GM21390 (cell line): ENCODE data around the gene LSM2.
"Not testable (repeated sequence)": the region's sequence is repeated elsewhere in the genome, so short reads cannot be mapped to it uniquely, and the experiment has no call there.

Source experiments
- ATAC-seq: cut with Tn5 transposase; IDR thresholded peaks from one replicate; pipeline ENCODE4 v1.9.1; 2021; ENCODE audit not compliant: unreplicated experiment

Gene LSM2

DNA sequence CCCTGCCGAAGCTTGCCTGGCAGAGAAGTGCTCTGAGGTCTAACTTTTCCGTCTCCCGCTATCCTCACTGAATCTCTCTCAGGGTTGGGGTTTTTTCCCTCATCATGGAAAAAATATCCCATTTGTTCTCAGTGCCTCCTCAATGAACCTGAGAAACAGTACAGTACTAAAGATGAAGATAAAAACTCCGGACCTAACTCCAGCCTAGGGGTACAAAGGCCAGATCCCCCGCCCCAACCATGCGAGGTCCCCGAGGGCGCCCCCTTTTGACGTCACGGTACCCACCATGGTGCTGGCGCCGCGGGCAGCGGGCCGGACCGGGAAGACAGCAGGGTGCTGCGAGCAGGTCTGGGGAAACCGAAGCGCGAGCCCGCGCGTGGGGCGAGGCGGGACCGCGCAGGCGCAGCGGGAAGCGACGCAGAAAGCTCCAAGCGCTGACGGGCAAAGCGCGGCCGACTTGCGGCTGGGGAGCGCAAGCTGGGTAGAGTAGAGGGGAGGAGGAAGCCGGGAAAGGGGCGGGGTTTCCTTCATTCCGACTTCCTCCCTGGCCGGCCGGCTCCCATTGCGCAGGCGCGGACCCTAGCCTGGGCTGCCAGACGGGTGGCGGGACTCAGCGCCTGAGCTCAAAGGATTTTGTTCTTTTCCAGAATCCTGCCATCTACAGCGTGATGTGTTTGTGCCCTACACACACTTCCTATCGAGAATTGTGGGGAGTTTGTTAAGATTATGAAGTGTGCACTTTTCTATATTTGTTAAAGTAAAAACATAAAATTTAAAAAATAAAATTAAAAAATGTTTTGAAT, at the start of gene LSM2:
Gene LSM2, minus strand, starts transcription at position 497 of the 803 bp plus-strand sequence. Its CDS starts 209 bp downstream, at position 288.
- peak; percentile 84 for ATAC-seq

DNA sequence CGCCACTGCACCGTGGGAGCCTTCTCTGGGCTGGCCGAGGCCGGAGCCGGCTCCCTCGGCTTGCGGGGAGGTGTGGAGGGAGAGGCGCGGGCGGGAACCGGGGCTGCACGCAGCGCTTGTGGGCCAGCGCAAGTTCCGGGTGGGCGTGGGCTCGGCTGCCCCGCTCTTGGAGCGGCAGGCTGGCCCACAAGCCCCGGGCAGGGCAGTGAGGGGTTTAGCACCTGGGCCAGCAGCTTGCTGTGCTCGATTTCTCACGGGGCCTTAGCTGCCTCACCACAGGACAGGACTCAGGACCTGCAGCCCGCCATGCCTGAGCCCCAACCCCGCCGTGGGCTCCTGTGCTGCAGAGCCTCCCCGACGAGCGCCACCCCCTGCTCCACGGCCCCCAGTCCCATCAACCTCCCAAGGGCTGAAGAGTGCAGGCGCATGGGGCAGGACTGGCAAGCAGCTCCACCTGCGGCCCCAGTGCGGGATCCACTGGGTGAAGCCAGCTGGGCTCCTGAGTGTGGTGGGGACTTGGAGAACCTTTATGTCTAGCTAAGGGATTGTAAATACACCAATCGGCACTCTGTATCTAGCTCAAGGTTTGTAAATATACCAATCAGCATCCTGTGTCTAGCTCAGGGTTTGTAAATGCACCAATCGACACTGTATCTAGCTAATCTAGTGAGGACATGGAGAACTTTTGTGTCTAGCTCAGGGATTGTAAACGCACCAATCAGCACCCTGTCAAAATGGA, 45.4 kb upstream of the LSM2 start:
- ATAC-seq = not testable (repeated sequence)

DNA sequence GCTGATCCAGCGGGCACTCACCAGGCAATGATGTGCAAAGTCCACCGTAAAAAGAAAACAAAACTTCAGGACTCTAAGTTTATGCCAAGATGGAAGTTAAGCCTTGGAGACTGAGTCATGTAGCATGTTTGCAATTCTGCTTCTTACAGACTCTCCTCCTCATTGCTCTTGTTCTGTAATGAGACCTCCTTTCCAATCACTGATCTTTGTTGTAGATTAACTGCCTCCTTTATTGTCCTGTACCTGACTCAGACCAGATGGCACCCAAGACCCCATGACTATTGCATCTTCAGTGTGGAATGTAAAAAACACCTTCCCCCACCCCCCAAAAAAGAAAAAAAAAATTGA, 44.7 kb upstream of the LSM2 start:
- no peak for ATAC-seq

DNA sequence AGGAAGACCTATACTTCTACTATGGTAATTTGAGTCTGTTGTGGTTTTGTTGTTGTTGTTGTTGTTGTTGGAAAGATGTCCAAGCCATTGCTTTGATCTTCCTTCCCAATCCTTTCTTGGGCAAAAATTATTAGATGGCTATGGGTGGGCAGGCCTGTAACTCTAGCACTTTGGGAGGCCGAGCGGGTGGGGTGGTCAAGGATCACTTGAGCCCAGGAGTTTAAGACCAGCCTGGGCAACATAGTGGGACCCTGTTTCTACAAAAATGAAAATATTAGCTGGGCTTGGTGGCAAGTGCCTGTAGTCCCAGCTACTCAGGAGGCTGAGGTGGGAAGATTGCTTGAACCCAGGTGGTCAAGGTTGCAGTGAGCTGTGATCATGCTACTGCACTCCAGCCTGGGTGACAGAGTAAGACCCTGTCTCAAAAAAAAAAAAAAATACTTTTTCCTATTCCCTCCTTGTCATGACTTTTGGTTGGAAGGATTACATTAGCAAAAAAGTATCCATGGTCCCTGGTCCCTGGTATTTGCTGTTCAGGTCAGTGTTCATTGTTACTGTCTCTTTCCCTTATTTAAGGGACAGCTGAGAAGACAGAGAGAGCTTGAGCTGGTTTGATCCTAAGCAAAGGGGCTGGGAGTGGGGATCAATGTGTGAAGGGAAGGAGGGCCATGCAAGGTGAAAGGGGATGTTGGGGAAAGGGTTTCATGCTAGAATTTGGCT, 44.2 kb upstream of the LSM2 start:
- no peak for ATAC-seq

DNA sequence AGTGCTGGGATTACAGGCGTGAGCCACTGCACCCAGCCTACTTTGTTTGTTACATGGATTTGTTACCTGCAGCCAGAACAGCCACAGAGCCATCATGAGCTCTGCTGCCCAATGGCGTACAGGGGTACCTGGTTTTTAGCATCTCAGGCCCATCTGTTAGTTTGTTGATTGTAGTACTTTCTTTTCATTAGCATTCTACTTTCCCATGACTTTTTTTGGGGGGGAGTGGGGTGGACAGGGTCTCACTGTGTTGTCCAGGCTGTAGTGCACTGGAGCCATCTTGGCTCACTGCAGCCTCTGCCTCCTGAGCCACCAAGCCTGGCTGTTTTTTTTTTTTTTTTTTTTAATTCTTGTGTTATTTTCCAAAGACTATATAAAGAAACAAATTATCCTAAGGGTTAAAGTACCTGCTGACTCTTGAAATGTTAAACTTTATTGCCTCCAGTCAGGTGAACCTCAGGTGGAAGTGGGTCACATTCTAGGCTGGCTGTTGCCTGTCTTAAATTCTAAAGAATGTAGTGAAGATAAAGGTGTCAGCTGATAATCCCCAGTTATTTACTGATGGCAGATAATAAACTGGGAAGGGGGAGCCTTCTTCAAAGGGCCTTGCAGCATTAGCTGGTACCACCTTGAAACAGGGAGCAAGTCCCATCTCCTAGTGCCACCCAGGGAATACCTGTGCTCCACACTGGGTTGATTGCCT, 40.7 kb upstream of the LSM2 start:
- no peak for ATAC-seq

DNA sequence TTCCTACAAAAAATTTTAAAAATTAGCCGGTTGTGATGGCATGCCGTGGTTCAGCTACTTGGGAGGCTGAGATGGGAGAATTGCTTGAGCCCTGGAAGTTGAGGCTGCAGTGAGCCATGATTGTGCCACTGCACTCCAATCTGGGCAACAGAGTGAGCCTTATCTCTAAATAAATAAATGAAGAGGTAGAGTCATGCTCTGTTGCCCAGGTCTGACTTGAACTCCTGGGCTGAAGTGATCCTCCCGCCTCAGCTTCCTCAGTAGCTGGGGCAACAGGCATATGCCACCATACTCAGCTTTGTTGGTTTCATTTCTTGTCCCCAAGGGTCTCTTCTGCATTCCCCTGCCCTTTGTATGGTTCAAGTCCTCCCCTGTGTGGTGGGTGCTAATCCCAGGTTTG, 37.7 kb upstream of the LSM2 start:
- no peak for ATAC-seq

DNA sequence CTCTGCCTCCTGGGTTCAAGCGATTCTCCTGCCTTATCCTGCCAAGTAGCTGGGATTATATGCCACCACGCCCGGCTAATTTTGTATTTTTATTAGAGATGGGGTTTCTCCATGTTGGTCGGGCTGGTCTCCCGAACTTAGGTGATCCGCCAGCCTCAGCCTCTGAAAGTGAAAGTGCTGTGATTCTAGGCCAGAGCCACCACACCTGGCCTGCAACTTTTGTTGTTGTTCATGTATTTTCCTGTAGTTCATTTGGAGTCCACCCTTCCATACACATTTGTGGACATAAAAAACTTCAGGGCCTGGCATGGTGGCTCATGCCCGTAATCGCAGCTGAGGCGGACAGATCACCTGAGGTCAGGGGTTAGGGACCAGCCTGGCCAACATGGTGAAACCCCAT, 35.3 kb upstream of the LSM2 start:
- no peak for ATAC-seq

DNA sequence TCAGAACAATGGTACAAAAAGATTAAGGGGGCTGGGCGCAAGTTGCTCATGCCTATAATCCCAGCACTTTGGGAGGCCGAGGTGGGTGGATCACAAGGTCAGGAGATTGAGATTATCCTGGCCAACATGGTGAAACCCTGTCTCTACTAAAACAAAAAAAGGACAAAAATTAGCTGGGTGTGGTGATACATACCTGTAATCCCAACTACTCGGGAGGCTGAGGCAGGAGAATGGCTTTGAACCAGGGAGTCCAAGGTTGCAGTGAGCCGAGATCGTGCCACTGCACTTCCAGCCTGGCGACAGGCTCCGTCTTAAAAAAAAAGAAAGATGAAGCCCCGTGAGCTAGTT, 33.0 kb upstream of the LSM2 start:
- not testable (repeated sequence) for ATAC-seq

DNA sequence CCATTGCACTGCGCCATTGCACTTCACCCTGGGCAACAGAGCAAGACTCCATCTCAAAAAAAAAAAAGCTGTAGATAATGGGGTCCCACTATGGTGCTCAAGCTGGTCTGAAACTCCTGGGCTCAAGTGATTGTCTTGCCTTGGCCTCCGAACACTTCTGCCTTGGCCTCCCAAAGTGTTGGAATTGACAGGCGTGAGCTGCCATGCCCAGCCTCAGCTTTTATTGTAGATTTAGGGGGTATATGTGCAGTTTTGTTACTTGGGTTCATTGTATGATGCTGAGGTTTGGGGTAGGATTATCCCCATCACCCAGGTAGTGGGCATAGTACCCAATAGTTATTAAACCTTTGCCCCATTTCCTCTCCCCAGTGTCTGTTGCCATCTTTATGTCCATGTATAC, 32.2 kb upstream of the LSM2 start:
- ATAC-seq = no peak

DNA sequence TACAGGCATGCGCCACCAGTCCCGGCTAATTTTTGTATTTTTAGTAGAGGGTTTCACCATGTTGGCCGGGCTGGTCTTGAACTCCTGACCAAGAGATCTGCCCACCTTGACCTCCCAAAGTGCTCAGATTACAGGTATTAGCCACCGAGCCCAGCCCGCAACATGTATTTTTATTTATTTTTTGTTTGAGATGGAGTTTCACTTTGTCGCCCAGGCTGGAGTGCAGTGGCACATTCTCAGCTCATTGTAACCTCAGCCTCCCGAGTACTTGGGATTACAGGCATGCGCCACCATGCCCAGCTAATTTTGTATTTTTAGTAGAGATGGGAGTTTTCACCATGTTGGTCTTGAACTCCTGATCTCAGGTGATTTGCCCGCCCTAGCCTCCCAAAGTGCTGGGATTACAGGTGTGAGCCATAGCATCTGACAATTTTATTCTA, 31.4 kb upstream of the LSM2 start:
- not testable (repeated sequence) for ATAC-seq

DNA sequence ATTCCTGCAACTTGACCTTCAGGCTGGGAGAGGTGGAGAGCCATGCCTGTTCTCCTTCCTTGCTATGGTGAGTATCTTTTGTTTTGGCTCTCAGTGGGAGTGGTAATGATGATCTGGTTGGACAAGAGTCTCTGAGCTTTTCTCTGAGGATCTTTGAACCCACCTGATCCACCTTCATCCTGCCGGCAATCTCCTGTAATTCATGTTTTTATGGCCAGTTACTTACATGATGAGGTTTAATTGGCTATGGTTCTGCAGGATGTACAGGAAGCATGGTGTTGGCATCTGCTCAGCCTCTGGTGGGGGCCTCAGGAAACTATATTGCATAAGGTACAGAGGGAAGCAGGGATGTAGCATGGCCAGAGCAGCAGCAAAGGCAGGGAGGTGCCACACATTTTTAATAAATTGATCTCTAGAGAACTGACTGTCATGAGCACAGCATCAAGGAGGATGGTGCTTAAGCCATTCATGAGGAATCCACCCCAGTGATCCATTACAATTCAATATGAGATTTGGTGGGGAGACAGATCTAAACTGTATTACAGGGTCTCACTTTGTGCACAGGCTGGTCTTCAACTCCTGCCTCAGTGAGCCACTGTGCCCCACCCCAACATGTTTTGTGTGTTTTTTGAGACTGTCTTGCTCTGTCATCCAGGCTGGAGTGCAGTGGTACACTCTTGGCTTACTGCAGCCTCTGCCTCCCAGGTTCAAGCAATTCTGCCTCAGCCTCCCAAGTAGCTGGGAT, 30.8 kb upstream of the LSM2 start:
- ATAC-seq = no peak

DNA sequence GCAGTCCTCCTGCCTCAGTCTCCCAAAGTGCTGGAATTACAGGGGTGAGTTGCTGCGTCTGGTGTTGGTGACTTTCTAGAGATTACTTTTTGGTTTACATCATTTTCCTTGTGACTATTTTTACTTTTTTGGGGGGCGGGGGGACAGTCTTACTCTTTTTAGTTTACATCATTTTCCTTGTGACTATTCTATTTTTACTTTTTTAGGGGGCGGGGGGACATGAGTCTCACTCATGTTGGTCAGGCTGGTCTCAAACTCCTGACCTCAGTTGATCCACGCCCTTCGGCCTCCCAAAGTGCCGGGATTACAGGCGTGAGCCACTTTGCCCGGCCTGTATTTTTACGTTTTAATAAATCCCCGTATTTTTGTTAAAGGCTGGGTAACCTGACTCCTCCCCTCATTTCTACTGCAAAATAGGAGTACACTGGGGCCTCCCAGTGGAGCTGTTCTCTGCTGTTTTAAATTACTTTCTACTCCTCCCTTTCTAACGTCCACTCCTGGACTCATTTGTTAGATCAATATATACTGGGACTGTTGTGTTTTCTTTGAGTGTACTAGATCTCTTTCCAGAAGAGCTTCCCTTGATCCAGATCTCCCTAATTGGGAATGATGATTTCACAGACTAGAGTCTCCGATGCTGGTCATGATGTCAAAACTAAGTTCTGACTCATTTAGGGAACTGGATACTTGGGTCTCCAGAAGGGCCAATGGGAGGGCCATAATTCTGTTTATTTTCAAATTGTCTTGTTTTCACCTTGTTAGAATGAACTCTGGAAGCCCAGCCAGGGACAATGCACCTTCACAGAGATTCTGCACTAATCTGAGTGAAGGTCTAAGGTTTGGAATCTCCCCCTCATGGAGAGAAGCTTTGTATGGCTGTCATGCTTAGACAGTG, 30.0 kb upstream of the LSM2 start:
- ATAC-seq = no peak

DNA sequence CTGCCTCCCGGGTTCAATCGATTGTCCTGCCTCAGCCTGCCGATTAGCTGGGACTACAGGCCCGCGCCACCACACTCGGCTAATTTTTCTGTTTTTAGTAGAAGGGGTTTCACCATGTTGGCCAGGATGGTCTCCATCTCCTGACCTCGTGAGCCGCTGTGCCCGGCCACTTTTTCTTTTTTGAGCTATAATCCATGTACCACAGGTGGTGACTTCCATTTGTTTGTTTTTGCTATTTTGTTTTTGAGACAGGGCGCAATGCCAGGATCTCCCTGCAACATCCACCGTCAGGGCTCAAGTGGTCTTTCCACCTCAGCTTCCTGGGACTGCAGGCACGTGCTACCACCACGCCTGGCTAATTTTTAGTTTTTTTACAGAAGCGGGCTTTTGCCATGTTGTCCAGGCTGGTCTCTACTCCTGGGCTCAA, 29.3 kb upstream of the LSM2 start:
- ATAC-seq = no peak

DNA sequence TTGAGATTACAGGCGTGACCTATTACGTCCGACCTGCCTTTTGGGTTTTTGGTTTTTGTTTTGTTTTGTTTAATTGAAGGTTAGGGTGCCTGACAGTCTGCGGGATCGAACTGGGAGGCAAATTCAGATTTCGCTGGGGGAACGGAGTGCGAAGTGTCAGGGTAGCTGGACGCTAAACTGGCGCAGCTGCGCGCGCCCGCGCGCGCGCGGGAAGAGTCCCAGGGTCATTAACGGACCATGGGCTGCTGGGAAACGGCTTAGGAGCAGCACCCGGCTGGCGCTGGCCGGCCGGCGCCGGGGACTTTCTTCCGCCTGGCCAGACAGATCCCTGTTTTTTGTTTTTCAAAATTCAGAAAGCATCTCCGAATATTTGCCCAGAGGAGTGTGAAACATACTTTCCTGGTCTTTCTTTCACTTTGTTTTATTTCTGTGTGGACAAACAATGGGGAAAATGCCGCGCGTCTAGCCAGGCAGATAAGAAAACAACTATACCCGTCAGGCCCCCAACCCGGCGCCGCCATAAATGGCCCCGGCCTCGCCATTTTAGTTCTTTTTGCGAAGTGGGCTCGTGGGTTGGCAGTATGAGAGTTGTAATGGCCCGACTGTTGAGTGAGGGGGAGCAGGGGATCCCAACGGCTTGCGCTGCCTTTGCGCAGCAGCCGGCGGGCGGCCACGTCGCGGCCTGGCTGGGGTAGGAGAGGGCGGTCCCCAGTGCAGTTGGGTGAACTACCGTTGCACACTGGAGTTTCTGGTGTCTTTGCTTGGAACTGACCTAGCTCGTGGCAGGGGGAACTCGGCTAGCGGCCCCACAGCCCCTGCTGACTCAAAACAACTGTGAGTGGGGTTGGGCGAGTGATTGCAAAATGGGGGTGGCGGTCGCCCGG, 27.8 kb upstream of the LSM2 start:
- ATAC-seq = peak; percentile 43

DNA sequence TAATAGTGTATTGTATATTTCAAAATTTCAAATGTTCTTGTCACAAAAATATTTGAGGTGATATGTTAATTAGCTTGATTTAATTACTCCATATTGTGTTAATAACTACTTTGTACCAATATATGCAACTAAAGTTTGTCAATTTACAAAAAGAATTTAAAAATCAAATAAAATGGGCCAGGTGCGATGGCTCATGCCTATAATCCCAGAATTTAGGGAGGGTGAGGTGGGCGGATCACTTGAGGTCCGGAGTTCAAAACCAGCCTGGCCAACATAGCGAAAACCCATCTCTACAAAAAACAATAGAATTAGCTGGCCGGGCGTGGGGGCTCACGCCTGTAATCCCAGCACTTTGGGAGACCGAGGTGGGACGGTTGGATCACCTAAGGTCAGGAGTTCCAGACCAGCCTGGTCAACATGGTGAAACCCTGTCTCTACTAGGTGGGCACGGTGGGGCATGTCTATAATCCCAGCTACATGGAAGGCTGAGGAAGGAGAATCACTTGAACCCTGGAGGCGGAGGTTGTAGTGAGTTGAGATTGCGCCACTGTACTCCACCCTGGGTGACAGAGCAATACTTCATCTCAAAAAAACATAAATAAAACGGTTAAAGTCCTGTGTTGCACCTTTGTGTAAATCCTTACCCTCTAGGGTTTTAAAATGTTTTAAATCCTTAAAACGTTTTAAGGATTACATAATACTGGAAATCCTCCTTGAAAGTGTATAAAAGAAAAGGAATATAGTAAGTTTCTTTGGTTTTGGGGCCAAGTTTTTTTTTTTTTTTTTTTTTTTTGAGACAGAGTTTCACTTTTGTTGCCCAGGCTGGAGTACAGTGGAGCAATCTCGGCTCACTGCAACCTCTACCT, 24.8 kb upstream of the LSM2 start:
- no peak for ATAC-seq

DNA sequence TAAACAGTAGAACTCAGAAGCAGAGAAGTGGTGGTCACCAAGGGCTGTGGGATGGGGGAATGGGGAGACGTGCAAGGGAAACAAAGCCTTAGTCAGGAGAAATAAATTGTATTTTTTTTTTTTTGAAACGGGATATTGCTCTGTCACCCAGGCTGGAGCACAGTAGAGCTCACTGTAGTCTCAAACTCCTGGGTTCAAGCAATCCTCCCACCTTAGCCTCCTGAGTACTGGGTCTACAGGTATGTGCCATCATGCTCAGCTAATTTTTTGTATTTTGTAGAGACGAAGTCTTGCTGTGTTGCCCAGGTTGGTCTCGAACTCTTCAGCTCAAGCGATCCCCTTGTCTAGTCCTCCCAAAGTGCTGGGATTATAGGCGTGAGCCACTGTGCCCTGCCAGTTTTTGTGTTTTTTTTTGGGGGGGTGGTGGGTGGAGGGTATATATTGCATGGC, 24.1 kb upstream of the LSM2 start:
- no peak for ATAC-seq

DNA sequence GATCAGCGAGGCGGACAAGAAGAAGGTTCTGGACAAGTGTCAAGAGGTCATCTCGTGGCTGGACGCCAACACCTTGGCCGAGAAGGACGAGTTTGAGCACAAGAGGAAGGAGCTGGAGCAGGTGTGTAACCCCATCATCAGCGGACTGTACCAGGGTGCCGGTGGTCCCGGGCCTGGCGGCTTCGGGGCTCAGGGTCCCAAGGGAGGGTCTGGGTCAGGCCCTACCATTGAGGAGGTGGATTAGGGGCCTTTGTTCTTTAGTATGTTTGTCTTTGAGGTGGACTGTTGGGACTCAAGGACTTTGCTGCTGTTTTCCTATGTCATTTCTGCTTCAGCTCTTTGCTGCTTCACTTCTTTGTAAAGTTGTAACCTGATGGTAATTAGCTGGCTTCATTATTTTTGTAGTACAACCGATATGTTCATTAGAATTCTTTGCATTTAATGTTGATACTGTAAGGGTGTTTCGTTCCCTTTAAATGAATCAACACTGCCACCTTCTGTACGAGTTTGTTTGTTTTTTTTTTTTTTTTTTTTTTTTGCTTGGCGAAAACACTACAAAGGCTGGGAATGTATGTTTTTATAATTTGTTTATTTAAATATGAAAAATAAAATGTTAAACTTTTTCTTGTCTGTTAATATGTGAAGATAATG, 23.0 kb upstream of the LSM2 start:
- no peak for ATAC-seq
